Esophagus muscularis mucosa (tissue), 4 donors: Measurements from ENCODE around the gene BRSK2. TPM values are rescaled to one million over a fixed set of nuclear protein-coding genes. Genes with fewer than 3 reads are reported as not detected.

Experiments
- DNase-seq: peaks from one replicate; pipeline ENCODE4 v3.0.0-alpha.2; 2017; ENCODE audit errors: extremely low spot score
- H3K27ac ChIP-seq, 4 donors: fragments of 200-600 bp; sonication (generic); replicated peaks in 1 of 4; 1 replicate in 3 of 4; 2 replicates in 1 of 4; pipeline ENCODE4 v1.5.1; 2016 to 2019; ENCODE audit warnings: mild to moderate bottlenecking in 1 of 4
- H3K27me3 ChIP-seq, 4 donors: fragments of 200-600 bp; sonication (generic); one replicate each; pipeline versions ENCODE4 v1.5.1 to v1.6.0; 2016 to 2019
- H3K36me3 ChIP-seq, 4 donors: fragments of 200-600 bp; sonication (generic); one replicate each; pipeline ENCODE4 v1.5.1; 2016 to 2019
- H3K4me1 ChIP-seq, 4 donors: fragments of 200-600 bp; sonication (generic); one replicate each; pipeline ENCODE4 v1.5.1; 2016 to 2019
- H3K4me3 ChIP-seq, 4 donors: fragments of 200-600 bp; sonication (generic); 1 replicate in 2 of 4; 2 replicates in 2 of 4; pipeline ENCODE4 v1.5.1; 2016 to 2019; ENCODE audit warnings: mild to moderate bottlenecking in 4 of 4, moderate library complexity in 1 of 4
- H3K9me3 ChIP-seq, 4 donors: fragments of 200-600 bp; sonication (generic); 1 replicate in 3 of 4; 2 replicates in 1 of 4; pipeline ENCODE4 v1.5.1; 2016 to 2019
- CTCF ChIP-seq, 3 experiments: fragments of 200-600 bp in 2 of 3; fragments of 450-650 bp in 1 of 3; sonication (generic) in 2 of 3; IDR thresholded peaks; one replicate each; pipeline ENCODE4 v1.5.1; 2017 to 2019; ENCODE audit warnings: antibody characterized with exemption in 3 of 3, mild to moderate bottlenecking in 2 of 3, moderate library complexity in 1 of 3
- EP300 ChIP-seq: sonication (generic); formaldehyde crosslinking; IDR thresholded peaks from one replicate; pipeline ENCODE4 v1.6.1; 2017; ENCODE audit warnings: antibody characterized with exemption
- POLR2A ChIP-seq: fragments of 450-650 bp; IDR thresholded peaks from one replicate; pipeline ENCODE4 v1.6.1; 2017; ENCODE audit warnings: antibody characterized with exemption, moderate library complexity, mild to moderate bottlenecking, low read depth
- POLR2AphosphoS5 ChIP-seq, 2 donors: sonication (generic); formaldehyde crosslinking; IDR thresholded peaks; one replicate each; pipeline ENCODE4 v1.6.1; 2017; ENCODE audit warnings: antibody characterized with exemption in 2 of 2
- WGBS: methylation state at CpG from one replicate; pipeline ENCODE4 v1.1.5; 2018; 5-methylcytosine and 5-hydroxymethylcytosine counted together
- intact Hi-C: fragments of 100-400 bp; cut with DNase I; formaldehyde crosslinking; loops from one replicate; pipeline ENCODE4 v1.15.1; 2023
- total RNA-seq, 4 donors: library from RNA; depleted of rRNA; stranded (reverse); fragments of >200 nt; gene quantifications; one replicate each; pipeline versions ENCODE4 v1.1.0 to v1.2.1, GENCODE V29; 2016

Gene BRSK2
- total RNA-seq, 4 donors from 2014 or later = 1.0 to 3.3 (median 2.8) TPM

- H3K4me1 ChIP-seq = no peaks in the 10 kb centered on the region
- TF ChIP-seq POLR2A (no peak), POLR2AphosphoS5 (IDR thresholded peaks at IDR 0.05) (no peak), CTCF (IDR thresholded peaks at IDR 0.05) (no peak), EP300 (no peak)
- peaks cover 0 to 19% (median 8%) of the 10 kb centered on the region in 4 donors for H3K9me3 ChIP-seq
- WGBS = 90% methylated on average over 14 of the region's 20 CpGs
- H3K4me3 ChIP-seq = no peak overlapping the region
- intact Hi-C loops = no loop called here
- DNase-seq = no peak
- H3K36me3 ChIP-seq = no peaks in the 10 kb centered on the region
- H3K27ac ChIP-seq = no peak overlapping the region
- H3K27me3 ChIP-seq = peaks cover 0 to 19% (median 0%) of the 10 kb centered on the region in 4 donors
These were observed 29.4 kb upstream of the BRSK2 start for GRCh38 chr11:1360181-1360834.

- TF ChIP-seq CTCF (IDR thresholded peaks at IDR 0.05) (no peak), POLR2A (no peak), POLR2AphosphoS5 (IDR thresholded peaks at IDR 0.05) (no peak)
- intact Hi-C loops = no loop called here
- Histone ChIP-seq H3K4me1 (no peaks in the 10 kb centered on the region), H3K36me3 (no peaks in the 10 kb centered on the region), H3K27me3 (peaks cover 0 to 17% (median 0%) of the 10 kb centered on the region in 4 donors), H3K27ac (no peak overlapping the region), H3K4me3 (no peak overlapping the region), H3K9me3 (peaks cover 0 to 25% (median 12%) of the 10 kb centered on the region in 4 donors)
- WGBS = 83% methylated on average over 14 of the region's 16 CpGs
- no peak for DNase-seq
These were observed 28.8 kb upstream of the BRSK2 start for GRCh38 chr11:1360835-1361357.

- no peak overlapping the region for H3K27ac ChIP-seq
- H3K36me3 ChIP-seq = no peaks in the 10 kb centered on the region
- no peak for DNase-seq
- intact Hi-C loops = no loop called here
- no peaks in the 10 kb centered on the region for H3K4me1 ChIP-seq
- WGBS = 65% methylated on average over 7 of the region's 7 CpGs
- no peak for TF ChIP-seq POLR2AphosphoS5 (IDR thresholded peaks at IDR 0.05)
- TF ChIP-seq EP300 = no peak
- TF ChIP-seq CTCF (IDR thresholded peaks at IDR 0.05) = no peak
- TF ChIP-seq POLR2A = no peak
- peaks cover 0 to 15% (median 0%) of the 10 kb centered on the region in 4 donors for H3K27me3 ChIP-seq
- H3K9me3 ChIP-seq = peaks cover 0 to 33% (median 19%) of the 10 kb centered on the region in 4 donors
- no peak overlapping the region for H3K4me3 ChIP-seq
These were observed 27.9 kb upstream of the BRSK2 start for GRCh38 chr11:1361882-1362281.

GRCh38 chr11:1367721-1368120 is 22.0 kb upstream of the BRSK2 start:
- Histone ChIP-seq H3K36me3 (no peaks in the 10 kb centered on the region), H3K9me3 (peaks cover 0 to 36% (median 21%) of the 10 kb centered on the region in 4 donors), H3K4me3 (no peak overlapping the region), H3K27me3 (peaks cover 0 to 28% (median 0%) of the 10 kb centered on the region in 4 donors), H3K27ac (no peak overlapping the region), H3K4me1 (no peaks in the 10 kb centered on the region)
- TF ChIP-seq EP300 (no peak), CTCF (IDR thresholded peaks at IDR 0.05) (no peak), POLR2AphosphoS5 (IDR thresholded peaks at IDR 0.05) (no peak), POLR2A (no peak)
- DNase-seq = no peak
- intact Hi-C loops = no loop called here
- 94% methylated on average over 6 of the region's 8 CpGs for WGBS

- H3K4me3 ChIP-seq = no peak overlapping the region
- no peak overlapping the region for H3K27ac ChIP-seq
- peaks cover 0 to 28% (median 0%) of the 10 kb centered on the region in 4 donors for H3K27me3 ChIP-seq
- intact Hi-C loops = no loop called here
- DNase-seq = no peak
- peaks cover 0 to 36% (median 21%) of the 10 kb centered on the region in 4 donors for H3K9me3 ChIP-seq
- TF ChIP-seq POLR2A (no peak), POLR2AphosphoS5 (IDR thresholded peaks at IDR 0.05) (no peak), EP300 (no peak), CTCF (IDR thresholded peaks at IDR 0.05) (no peak)
- H3K4me1 ChIP-seq = no peaks in the 10 kb centered on the region
- 78% methylated on average over 9 of the region's 9 CpGs for WGBS
- H3K36me3 ChIP-seq = no peaks in the 10 kb centered on the region
These were observed 21.5 kb upstream of the BRSK2 start for GRCh38 chr11:1368216-1368615.
